HG02798 (cell line): ENCODE data around the gene ADAP1.

ENCODE experiments used
- ATAC-seq: cut with Tn5 transposase; IDR thresholded peaks from one replicate; pipeline ENCODE4 v1.9.1; 2021; ENCODE audit warnings: mild to moderate bottlenecking; ENCODE audit not compliant: unreplicated experiment, poor library complexity

The ADAP1 gene

DNA sequence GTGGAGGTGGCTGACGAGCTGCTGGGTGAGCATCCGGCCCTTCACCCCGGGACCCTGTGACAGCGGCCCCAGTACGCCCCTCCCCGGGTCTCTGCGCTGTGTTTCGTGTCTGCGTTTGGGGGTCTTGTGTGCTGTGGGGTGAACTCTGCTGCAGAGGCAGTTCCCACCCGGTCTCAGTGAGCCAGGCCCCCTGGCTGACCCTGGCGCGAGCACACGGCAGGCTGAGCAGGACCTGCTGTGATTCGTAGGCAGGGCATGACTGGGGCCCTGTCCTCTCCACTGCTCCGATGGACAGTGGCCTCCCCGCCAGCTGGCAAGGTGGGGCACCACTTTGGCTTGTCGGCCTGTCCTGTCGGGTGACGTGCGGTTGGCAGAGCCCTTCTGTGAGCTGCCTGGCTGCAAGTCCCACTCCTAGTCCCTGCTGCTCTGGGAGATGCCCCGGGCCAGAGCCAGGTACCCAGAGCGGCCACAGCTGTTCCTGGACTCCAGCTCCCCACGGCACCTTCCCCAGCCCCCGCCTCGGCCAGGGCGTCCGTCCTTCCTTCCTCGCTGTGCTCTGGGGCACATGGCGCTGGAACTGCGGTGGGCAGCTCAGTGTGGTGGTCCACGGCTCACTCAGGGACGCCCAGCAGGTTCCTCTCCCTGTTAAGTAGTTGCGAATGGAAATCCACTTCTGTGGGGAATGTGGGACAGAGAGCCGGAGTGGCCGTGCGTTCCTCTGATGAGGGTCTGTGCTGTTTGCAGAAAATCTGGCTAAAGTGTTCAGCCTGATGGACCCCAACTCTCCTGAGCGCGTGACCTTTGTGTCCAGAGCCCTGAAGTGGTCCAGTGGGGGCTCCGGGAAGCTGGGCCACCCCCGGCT is 67.6 kb downstream of the ADAP1 start:
- ATAC-seq, result no peak

DNA sequence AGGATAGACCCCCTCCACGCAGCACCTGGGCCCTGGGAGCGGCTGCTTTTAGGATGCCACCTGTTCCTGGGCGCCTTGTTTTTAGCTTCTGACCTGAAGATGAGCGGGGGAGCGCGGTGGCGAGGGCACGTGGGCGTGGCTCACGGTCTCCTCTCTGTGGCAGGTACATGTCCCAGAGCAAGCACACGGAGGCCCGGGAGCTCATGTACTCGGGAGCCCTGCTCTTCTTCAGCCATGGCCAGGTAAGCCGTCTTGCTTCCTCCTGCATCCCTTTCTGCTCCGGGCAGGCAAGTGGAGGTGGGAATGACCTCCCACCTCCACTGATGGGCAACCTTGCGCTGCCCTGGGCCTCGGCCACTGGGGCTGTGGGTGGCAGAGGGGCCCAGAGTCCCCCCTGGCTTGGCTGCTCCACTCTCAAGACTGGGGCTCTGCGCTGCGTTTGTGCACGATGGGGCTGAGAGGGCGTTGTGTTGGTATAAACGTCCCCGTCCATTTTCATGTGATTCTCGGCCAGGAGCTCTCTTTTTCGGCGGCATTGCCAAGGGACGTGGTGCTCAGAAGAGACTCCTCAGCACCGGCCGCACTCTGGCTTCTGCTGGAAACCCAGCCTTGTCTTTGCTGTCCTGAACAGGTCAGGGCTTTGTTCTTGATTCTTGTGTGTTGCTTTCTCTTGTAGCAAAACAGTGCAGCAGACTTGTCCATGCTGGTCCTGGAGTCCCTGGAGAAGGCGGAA is 68.4 kb downstream of the ADAP1 start:
- ATAC-seq, result no peak

DNA sequence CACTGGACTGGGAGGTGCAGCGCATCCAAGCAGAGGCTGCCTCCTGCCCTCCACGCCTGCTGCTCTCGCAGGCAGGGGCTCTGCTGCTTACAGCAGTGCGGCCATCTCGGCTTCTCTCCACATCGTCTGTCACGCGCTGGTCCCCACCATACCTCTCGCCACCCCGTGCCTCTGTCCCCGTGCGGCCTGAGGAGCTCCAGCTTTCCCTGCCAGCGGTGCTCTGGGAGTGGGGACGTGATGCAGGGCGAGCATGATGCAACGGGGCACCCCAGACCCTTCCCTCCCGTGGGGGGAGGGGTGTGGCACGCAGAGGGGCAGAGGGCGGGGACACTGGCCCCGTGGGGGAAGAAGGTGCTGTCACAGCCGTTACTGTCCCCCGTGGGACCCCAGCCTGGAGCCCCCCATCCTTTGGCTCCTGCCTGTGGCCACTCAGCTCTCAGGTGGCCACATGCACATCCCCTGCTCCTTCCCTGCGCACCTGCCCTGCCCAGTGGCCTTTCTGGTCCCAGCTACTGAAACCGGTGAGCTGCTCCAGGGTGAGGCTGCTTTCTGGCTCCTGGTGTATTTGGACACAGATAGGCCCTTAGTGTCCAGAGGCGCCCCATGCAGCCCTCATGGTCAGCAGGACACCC is 69.1 kb downstream of the ADAP1 start:
- ATAC-seq, result no peak

DNA sequence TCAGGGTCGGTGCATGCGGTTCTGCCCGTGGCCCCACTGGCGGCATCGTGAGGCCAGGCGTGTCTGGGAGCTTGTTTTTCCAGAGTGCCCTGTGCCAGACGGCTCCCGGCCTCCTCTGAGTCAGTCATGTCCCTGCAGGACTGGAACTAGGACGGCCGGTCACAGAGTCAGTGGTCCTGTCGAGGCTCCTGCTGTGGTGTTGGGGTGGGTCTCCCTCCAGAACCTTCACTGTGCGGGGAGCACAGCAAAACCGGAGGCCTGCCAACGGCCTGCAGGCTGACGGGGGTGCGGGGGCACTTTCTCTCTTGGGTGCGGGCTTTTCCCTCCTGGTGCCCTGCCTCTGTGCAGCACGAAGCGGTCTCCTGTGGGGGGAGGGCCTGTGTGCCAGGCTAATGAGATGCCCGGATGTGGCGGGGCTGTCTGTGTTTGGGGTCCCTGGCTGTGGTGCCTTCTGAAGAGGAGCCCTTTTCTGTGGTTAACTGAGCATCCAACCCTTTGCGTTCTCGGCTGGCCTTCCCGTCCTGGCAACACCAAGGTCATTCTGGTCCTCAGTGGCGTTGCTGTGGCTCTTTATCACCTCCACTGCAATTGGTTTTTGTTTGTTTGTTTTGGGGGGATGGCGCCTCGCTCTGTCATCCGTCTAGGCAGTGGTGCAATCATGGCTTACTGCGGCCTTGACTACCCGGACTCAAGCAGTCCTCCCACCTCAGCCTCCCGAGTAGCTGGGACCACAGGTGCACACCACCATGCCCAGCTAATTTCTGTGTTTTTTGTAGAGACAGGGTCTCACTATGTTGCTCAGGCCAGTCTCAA is 70.1 kb downstream of the ADAP1 start:
- ATAC-seq, result no peak

DNA sequence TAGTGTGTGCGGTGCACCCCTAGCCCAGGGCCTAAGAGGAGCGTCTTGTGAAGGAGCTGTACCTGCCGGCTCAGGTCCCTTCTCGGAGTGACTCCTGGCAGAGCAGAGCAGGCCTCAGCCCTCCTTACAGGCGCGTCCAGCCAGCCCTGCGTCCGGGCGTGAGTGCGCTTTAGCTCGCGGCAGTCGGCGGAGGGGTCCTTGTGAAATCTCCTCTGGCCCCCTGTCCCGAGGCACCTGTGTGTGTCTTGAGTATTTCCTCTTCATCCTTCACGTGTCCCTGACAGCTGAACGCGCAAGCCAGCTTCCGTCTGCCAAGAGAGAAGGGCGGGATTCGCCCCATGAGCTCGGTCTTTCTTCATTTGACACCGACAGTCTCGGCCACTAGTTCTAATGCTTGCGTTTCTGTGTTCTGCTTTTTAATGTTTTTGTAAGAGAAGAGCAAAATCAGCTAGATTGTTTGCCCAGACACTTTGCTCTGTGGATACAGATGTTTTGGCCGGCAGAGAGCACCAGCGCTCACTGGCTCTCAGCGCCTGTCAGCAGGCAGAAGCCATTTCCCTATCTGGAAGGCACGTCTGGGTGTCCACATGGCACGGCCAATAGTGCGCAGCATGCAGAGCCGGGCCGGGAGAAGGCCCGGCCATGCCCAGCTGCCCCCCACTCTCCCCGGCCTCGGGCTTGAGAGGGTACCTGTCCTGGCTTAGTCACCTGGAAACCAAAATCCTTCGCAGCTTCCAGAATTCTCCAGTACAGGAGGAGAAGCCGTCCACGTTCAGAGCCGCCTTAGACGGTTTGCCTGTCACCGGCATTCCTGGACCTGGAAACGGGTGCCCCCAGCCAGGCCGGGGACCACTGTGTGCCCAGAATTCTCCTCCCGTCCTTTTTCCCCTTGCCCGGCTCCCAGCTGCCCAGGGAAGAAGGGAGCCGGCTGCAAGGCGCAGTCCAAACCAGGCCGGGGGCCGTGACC is 71.1 kb downstream of the ADAP1 start:
- no peak for ATAC-seq

DNA sequence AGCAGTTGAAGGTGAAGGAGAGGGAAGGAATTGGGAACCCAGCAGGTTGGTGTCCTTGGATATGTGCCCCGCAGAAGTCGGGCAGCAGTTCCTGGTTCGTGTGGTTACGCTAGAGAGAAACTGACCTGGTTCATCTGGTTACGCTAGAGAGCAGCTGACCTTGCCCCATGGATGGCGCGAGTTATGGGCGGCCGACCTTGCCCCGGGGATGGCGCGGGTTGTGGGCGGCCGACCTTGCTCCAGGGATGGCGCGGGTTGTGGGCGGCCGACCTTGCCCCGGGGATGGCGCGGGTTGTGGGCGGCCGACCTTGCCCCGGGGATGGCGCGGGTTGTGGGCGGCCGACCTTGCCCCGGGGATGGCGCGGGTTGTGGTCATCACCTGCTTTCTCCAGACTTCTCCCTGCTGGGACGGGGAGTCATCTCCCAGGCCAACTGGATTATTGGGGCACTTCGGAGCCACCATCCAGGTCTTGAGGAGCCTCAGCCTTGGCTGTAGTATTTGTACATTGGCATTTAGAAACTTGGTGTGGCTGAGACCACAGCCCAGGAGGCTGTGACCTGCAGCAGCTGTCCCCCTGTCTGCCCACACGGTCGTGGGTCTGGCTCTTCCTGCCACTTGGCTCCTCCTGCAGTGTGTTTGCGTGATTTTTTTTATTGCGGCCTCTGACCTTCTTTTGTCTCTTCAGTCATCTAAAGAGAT is 72.0 kb downstream of the ADAP1 start:
- no peak for ATAC-seq

DNA sequence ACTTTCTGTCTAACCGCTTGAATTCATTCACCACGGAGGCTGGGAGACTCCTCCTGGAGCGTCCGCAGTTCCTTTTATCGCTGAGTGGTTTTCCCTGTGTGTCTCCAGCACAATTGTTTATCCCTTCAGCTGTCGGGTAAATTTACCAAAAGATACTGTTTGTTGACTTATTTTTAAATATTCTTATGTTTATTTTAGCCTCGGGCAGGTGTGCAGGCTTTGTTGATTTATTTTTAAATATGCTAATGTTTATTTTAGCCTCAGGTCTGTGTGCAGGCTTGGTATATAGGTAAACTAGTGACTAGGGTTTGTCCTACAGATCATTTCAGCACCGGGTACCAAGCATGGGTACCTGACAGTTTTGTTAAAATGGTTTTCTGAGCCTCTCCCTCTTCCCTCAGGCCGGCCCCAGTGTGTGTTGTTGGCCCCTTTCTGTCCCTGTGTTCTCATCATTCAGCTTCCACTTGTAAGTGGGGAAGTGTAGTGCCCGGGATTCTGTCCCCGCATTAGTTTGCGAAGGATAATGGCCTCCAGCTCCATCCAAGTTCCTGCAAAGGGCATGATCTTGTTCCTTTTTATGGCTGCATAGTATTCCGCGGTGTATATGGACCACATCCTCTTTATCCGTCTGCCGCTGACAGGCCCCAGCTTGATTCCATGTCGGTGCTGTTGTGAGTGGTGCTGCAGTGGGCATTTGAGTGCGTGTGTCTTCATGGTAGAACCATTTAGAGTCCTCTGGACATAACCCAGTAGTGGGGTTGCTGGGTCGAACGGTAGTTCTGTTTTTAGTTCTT is 72.8 kb downstream of the ADAP1 start:
- no peak for ATAC-seq

DNA sequence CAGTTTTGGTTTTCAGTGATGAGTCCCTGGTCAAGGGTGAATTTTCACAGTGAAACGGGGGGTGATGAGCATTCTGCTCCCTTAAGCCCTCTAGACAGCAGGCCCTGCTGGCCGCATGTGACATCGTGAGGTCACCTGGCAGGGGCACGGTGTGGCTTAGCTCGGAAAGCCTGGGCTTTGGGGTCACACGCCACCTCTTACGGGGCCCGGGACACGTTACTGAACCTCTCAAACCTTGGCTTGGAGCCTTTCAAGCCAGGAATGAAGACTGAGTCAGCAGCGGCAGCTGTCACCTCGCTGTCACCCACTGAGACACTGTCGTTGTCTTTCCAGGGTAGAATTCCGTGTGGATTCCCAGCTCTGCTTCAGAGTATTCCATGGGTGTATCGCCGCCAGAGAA is 74.0 kb downstream of the ADAP1 start:
- no peak for ATAC-seq

DNA sequence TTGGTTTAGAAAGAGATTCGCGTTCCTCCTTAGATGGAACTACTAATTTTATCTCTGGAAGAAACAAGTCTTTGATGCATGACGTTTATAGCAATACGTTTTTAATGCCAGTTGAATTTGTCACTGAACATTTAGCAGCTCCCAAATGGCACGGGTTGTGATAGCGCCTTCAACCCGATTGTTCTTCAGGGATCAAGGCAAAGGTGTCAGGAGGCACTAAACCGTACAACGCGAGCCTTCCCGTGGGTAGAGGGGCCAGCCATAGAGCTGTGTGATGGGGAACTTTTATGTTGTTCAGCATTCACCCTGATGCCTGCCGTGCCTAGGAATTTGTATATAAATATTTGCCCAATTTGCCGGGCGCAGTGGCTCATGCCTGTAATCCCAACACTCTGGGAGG is 74.8 kb downstream of the ADAP1 start:
- ATAC-seq, result no peak

DNA sequence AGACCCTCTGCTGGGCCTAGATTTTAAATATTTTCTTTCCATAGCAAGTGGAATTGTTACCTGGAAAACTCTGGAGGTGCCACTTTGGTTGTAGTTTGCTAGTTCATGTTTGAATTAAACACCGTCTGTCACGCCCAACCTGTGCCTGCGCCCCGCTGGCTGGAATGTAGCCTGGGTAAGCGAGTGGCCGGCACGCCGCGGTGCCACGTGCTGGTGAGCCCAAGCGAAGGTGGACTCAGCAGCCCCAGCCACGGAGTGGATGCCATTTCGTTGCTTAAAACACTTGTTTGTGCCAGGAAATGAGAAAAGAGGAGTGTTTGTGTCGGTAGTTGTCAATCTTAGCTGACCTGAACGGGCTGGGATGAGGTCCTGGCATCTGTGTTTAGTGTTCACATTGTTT is 75.4 kb downstream of the ADAP1 start:
- ATAC-seq, result no peak

DNA sequence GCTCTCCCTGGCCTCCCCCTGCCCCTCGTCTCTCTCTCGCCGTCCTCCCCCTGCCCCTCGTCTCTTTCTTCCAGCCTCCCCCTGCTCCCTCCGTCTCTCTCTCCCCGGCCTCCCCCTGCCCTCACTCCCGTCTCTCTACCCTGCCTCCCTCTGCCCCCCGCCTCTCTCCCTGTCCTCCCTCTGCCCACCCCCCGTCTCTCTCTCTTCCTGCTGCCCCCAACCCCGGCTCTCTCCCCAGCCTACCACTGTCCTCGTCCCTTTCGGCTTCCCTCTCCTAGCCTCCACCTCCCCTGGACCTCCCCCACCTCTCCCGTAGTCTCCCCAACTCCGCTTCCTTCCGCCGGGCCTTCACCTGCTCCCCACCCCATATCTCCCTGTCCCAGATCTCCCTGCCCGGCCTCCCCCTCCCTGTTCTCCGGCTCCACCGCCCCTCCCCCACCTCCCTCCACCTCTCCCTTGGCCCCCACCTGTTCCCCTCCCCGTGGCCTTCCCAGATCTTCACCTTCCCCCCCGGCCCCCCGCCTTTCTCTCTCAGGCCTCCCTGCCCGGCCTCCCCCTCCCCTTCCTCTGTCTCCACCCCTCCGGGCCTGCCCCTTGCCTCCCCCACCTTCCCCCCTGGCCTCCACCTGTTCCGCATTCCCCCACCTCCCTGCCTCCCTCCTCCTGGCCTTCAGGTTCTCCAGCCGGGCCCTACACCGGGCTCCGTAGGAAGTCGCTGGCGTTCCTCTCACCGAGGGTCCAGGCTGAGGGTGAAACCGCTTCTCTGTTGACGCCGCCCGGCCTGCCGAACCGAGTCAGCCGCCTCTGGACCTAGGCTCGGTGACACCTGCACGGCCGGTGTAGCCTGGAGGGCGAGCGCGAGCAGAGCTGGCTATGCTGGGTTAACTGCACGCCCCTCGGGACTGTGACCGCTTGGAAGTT is 76.9 kb downstream of the ADAP1 start:
- ATAC-seq, result no peak

DNA sequence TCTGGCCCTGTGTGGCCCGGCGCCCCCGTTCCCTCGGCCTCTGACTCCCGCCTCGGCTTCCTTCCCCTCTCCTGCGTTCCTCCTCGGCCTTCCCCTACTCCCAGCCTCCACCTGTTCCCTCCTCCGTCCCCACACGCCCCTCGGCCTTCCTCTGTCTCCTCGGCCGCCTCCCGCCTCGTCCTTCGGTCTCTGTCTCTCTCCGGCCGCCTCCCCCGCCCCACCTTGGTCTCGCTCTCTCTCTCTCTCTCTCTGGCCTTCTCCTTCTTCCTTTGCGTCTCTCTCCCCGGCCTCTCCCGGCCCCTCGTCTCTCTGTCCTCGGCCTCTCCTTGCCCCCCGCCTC is 77.5 kb downstream of the ADAP1 start:
- peak; percentile 18 for ATAC-seq

DNA sequence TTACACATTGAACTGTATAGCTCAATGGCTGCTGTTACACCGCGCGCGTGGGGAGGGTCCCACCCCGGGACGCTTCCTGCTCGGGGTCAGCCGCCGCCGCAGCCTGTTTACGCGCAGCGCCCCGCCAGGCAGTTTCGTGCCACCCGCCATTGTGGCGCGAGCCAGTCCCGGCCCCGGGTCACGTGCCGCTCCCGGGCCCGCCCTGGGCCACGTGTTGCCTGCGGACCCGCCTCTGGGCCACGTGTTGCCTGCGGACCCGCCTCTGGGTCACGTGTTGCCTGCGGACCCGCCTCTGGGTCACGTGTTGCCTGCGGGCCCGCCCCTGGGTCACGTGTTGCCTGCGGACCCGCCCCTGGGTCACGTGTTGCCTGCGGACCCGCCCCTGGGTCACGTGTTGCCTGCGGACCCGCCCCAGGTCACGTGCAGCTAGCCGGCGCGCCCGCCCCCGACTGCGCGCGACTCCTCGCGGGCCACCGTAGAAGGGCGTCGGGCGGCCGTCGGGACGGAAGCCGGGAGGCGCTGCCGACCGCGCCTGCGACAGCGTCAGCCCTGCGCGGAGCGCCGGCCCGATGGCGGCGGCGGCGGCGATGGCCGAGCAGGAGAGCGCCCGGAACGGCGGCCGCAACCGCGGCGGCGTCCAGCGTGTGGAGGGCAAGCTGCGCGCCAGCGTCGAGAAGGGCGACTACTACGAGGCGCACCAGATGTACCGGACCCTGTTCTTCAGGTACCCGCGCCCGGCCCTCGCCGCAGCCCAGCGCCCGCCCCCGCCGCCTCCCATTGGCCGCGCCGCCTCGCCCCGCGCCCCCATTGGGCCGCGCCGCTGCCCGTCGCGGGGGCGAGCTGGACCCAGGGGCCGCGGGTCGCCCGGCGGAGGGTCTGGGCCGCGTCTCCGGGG is 78.2 kb downstream of the ADAP1 start, which contains the start of gene GET4:
GET4 (plus strand) TSS at position 478 of the 895 bp plus-strand sequence; CDS start at position 570, 92 bp downstream.
- peak; percentile 85 for ATAC-seq

DNA sequence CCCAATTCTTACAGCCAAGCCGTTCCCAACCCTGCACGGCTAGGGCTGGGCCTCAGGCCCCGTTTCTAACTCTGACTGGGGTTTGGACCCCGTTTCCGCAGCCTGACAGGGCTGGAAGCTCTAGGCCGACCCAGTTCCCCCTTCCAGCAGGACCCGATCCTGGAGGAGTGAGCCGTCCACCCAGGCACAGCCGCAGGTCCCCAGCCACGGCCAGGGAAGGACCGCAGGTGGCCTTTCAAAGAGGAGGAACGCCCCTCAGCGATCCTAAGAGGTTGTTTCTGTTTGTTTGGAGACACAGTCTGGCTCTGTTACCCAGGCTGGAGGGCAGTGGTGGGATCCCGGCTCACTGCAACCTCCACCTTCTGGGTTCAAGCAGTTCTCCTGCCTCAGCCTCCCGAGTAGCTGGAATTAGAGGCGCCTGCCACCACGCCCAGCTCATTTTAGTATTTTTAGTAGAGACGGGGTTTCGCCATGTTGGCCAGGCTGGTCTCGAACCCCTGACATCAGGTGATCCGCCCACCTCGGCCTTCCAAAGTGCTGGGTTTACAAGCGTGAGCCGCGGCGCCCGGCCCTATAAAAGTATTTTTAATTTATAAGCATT is 78.9 kb downstream of the ADAP1 start:
- ATAC-seq, result no peak

DNA sequence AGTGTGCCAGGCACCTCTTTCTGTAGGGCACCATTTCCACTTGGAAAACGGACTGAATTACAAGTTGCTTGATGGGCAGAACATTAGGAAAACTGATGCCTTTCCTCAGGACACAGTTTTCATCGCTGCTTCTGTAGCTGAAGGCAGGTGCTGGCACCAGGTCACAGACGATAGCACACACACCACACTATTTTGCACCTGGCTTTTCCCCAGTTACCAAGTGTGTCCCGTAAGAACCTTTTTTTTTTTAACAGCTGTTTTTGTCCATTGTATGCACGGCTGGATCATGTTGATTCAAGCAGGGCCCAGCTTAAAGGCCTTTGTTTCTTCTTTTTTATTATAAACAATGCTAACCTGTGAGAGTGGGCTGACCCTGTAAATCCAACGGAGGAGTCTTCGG is 79.4 kb downstream of the ADAP1 start:
- ATAC-seq, result no peak
